ENCODE data around the gene CBFA2T3. TPM values are rescaled to one million over a fixed set of nuclear protein-coding genes. Genes with fewer than 3 reads are reported as not detected.

The CBFA2T3 gene
- total and polyA plus RNA-seq, 4 donors: 4.7 to 11.8 (median 6.6) TPM

DNA sequence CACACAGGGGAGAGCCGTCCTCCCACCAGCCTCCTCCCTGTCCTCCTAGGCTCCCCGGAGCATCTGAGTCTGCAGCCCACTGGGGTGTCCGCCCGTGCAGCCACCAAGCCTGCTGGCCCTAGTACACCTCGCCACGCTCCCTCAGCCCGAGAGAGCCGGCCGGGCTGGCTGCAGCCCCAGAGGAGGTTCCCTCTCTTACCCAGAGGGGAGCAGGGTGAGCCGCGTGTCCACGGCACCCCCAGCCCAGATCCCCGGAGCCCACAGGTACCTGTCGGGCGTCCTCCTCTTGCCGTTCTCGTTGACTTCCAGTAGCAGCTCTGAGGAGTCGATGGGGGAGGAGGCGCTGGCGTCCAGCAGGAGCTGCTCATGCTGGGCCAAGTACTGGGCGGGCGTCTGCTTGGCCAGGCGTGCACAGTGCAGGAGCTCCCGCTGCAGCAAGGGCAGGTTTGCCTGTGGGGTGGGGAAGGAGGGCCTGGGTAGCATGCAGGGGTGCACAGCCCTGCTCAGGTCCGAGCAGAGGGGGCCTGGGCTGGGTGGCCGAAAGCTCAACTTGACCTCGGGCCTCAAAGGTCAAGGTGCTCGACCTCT, 91.2 kb downstream of the CBFA2T3 start:
- Histone ChIP-seq H3K36me3 (ENCODE audit: control insufficient read depth in 4 of 4, insufficient read depth in 4 of 4, low read length in 4 of 4) (peaks cover 0 to 4% (median 0%) of the 10 kb centered on the region in 4 donors), H3K27me3 (ENCODE audit: control insufficient read depth in 3 of 3, insufficient read depth in 3 of 3, low read length in 2 of 3) (peaks cover 0 to 3% (median 0%) of the 10 kb centered on the region in 3 donors), H3K9ac (ENCODE audit: insufficient read depth in 1 of 2, low read length in 2 of 2) (no peak overlapping the region), H3K4me1 (ENCODE audit: control insufficient read depth in 5 of 5, insufficient read depth in 5 of 5, low read length in 5 of 5) (peaks cover 0 to 30% (median 15%) of the 10 kb centered on the region in 5 donors), H3K9me3 (ENCODE audit: control insufficient read depth in 4 of 4, insufficient read depth in 3 of 4, low read length in 3 of 4) (no peaks in the 10 kb centered on the region), H3K27ac (ENCODE audit: low read depth in 1 of 2, low read length in 1 of 2) (no peak overlapping the region), H3K4me3 (no peak overlapping the region)
- no peak for DNase-seq
- WGBS, 2 donors: 83 to 89% methylated on average over 27 to 28 of the region's 28 CpGs
- TF ChIP-seq, protein P1, sequence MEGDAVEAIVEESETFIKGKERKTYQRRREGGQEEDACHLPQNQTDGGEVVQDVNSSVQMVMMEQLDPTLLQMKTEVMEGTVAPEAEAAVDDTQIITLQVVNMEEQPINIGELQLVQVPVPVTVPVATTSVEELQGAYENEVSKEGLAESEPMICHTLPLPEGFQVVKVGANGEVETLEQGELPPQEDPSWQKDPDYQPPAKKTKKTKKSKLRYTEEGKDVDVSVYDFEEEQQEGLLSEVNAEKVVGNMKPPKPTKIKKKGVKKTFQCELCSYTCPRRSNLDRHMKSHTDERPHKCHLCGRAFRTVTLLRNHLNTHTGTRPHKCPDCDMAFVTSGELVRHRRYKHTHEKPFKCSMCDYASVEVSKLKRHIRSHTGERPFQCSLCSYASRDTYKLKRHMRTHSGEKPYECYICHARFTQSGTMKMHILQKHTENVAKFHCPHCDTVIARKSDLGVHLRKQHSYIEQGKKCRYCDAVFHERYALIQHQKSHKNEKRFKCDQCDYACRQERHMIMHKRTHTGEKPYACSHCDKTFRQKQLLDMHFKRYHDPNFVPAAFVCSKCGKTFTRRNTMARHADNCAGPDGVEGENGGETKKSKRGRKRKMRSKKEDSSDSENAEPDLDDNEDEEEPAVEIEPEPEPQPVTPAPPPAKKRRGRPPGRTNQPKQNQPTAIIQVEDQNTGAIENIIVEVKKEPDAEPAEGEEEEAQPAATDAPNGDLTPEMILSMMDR (IDR thresholded peaks at IDR 0.05; ENCODE audit: control extremely low read depth, extremely low read depth): no peak
- no peak for ATAC-seq (ENCODE audit: insufficient read depth, low FRiP score)

DNA sequence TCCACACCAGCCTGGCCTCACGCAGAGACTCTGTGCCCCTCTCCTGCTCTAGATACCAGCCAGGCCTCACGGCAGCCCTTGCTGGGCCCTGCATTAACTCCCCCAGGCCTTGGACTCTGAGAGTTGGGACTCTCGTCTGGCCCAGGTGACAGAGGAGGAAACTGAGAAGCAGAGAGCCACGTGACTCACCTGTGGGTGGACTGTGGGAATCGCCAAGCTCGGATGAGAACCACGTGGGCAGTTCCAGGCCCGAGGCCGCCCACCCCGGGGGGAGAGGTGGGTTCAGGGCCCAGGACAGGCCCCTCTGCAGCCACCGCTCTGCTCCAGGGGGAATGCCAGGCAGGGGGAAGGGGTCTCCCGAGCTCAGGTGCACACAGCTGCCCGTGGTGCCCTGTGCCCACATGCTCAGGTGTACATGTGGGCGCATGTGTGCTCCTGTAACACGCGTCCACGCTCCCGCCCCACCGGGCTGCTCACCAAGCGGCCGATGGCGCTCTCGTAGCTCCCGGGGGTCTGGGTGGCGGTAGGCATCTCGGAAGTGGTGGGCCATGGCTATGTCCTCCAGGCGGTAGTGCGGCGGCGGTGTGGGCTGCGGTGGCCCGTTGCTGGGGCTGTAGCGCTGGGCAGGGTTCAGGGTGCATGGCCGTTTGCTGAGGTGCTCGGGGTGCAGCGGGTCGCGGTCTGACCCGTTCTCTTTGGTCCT, 92.3 kb downstream of the CBFA2T3 start:
- peaks cover 0 to 4% (median 0%) of the 10 kb centered on the region in 4 donors for H3K36me3 ChIP-seq (ENCODE audit: control insufficient read depth in 4 of 4, insufficient read depth in 4 of 4, low read length in 4 of 4)
- TF ChIP-seq, protein P1 (IDR thresholded peaks at IDR 0.05; ENCODE audit: control extremely low read depth, extremely low read depth): no peak
- H3K4me1 ChIP-seq (ENCODE audit: control insufficient read depth in 5 of 5, insufficient read depth in 5 of 5, low read length in 5 of 5): peaks cover 0 to 36% (median 15%) of the 10 kb centered on the region in 5 donors
- no peak overlapping the region for H3K4me3 ChIP-seq
- no peak overlapping the region for H3K9ac ChIP-seq (ENCODE audit: insufficient read depth in 1 of 2, low read length in 2 of 2)
- no peak for ATAC-seq (ENCODE audit: insufficient read depth, low FRiP score)
- peaks cover 0 to 6% (median 3%) of the 10 kb centered on the region in 3 donors for H3K27me3 ChIP-seq (ENCODE audit: control insufficient read depth in 3 of 3, insufficient read depth in 3 of 3, low read length in 2 of 3)
- DNase-seq: no peak
- H3K27ac ChIP-seq (ENCODE audit: low read depth in 1 of 2, low read length in 1 of 2): no peak overlapping the region
- 95 to 96% methylated on average over 39 of the region's 39 CpGs for WGBS, 2 donors
- H3K9me3 ChIP-seq (ENCODE audit: control insufficient read depth in 4 of 4, insufficient read depth in 3 of 4, low read length in 3 of 4): no peaks in the 10 kb centered on the region

DNA sequence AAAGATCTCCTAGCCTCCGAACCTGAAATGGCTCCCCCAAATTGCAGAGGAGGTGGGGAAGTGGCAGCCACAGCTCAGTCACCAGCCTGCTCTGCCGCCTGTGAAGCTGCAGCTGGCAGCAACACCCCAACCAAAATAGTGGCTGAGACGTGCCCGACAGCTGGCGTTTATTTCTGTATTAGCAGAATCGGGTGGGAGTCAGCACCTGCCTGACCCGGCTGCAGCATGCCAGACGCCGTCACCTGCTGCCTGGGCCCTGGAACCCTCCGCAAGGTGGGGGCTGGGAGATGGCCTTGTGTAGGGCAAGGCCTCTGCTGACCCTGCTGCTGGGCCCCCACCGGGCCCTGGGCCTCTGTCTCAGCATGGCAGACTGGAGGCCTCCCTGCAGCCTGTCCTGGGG, 93.1 kb downstream of the CBFA2T3 start:
- Histone ChIP-seq H3K9me3 (ENCODE audit: control insufficient read depth in 4 of 4, insufficient read depth in 3 of 4, low read length in 3 of 4) (peaks cover 0 to 5% (median 0%) of the 10 kb centered on the region in 4 donors), H3K27me3 (ENCODE audit: control insufficient read depth in 3 of 3, insufficient read depth in 3 of 3, low read length in 2 of 3) (peaks cover 0 to 6% (median 3%) of the 10 kb centered on the region in 3 donors), H3K4me1 (ENCODE audit: control insufficient read depth in 5 of 5, insufficient read depth in 5 of 5, low read length in 5 of 5) (peaks cover 0 to 36% (median 15%) of the 10 kb centered on the region in 5 donors), H3K36me3 (ENCODE audit: control insufficient read depth in 4 of 4, insufficient read depth in 4 of 4, low read length in 4 of 4) (peaks cover 0 to 9% (median 0%) of the 10 kb centered on the region in 4 donors), H3K9ac (ENCODE audit: insufficient read depth in 1 of 2, low read length in 2 of 2) (no peak overlapping the region), H3K27ac (ENCODE audit: low read depth in 1 of 2, low read length in 1 of 2) (no peak overlapping the region), H3K4me3 (no peak overlapping the region)
- TF ChIP-seq, protein P1 (IDR thresholded peaks at IDR 0.05; ENCODE audit: control extremely low read depth, extremely low read depth): no peak
- WGBS, 2 donors: 91 to 95% methylated on average over 11 of the region's 11 CpGs
- no peak for ATAC-seq (ENCODE audit: insufficient read depth, low FRiP score)
- DNase-seq: no peak
